ENCODE results near the gene ADM5. TPM values are rescaled to one million over a fixed set of nuclear protein-coding genes. Genes with fewer than 3 reads are reported as not detected.
A peak's percentile ranks its signal among the peaks of the same experiment; 100 is the strongest.

Gene ADM5
- total RNA-seq, 4 donors from 2014 or later: 0.91 to 2.8 (median 1.8) TPM

DNA sequence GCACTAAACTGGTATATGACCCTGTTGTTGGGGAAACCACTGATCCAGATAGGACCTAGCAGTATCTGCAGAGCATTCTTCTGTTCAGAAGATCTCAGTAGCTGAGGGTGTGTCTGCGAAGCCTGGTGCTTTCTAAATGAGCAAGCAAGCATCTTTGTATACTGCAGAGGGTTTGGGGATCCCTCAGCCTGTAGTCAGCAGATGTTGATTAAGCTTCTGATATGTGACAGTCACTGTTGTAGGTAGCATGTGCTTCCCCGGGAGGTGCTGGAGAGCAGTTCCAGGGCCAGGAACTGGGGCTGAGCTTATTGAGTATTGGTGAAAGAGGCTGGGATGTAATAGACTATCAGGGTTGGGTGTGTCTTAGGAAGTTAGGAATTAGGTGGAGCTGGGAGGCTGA lies 45.9 kb upstream of the ADM5 start:
- Histone ChIP-seq H3K27ac (peak overlapping the region in 2 of 4 donors; percentile 97 to 98), H3K27me3 (no peaks in the 10 kb centered on the region), H3K36me3 (peaks cover 8 to 42% (median 14%) of the 10 kb centered on the region in 3 donors), H3K4me3 (peak overlapping the region in 2 of 4 donors; percentile 82 to 95), H3K4me1 (peaks cover 22 to 62% (median 27%) of the 10 kb centered on the region in 3 donors), H3K9me3 (no peaks in the 10 kb centered on the region)
- intact Hi-C loops (cut with DNase I): no loop called here
- no peak for TF ChIP-seq POLR2A (IDR thresholded peaks at IDR 0.05)
- TF ChIP-seq, protein P1, sequence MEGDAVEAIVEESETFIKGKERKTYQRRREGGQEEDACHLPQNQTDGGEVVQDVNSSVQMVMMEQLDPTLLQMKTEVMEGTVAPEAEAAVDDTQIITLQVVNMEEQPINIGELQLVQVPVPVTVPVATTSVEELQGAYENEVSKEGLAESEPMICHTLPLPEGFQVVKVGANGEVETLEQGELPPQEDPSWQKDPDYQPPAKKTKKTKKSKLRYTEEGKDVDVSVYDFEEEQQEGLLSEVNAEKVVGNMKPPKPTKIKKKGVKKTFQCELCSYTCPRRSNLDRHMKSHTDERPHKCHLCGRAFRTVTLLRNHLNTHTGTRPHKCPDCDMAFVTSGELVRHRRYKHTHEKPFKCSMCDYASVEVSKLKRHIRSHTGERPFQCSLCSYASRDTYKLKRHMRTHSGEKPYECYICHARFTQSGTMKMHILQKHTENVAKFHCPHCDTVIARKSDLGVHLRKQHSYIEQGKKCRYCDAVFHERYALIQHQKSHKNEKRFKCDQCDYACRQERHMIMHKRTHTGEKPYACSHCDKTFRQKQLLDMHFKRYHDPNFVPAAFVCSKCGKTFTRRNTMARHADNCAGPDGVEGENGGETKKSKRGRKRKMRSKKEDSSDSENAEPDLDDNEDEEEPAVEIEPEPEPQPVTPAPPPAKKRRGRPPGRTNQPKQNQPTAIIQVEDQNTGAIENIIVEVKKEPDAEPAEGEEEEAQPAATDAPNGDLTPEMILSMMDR (IDR thresholded peaks at IDR 0.05): no peak
- DNase-seq: no peak
- 62 to 70% methylated on average over 1 to 2 of the region's 2 CpGs for WGBS, 2 donors

DNA sequence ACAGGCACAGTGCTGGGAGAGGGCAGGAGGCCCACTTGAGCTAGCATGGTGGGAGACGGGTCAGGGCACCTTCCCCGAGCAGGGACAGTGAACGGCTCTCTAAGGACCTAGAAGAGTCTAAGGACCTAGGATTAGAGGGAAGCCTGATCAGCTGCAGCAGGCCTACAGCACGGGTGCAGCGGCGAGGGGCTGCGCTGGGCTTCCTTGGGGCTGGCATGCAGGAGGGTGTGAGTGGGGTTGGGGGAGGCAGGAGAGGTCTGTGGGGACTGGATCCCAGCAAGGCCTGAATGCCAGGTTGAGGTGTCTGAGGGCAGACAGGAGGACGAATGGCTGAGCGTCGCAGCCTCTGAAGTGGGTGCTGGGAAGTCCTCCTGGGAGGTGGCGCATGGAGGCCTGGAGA lies 43.8 kb upstream of the ADM5 start:
- H3K27me3 ChIP-seq: no peaks in the 10 kb centered on the region
- peaks cover 17 to 44% (median 19%) of the 10 kb centered on the region in 3 donors for H3K4me1 ChIP-seq
- H3K9me3 ChIP-seq: no peaks in the 10 kb centered on the region
- WGBS, 2 donors: 84 to 87% methylated on average over 6 to 7 of the region's 11 CpGs
- H3K36me3 ChIP-seq: peaks cover 8 to 63% (median 18%) of the 10 kb centered on the region in 3 donors
- no peak for DNase-seq
- H3K4me3 ChIP-seq: no peak overlapping the region
- intact Hi-C loops (cut with DNase I): no loop called here
- H3K27ac ChIP-seq: no peak overlapping the region
- TF ChIP-seq, protein P1 (IDR thresholded peaks at IDR 0.05): no peak
- no peak for TF ChIP-seq POLR2A (IDR thresholded peaks at IDR 0.05)

DNA sequence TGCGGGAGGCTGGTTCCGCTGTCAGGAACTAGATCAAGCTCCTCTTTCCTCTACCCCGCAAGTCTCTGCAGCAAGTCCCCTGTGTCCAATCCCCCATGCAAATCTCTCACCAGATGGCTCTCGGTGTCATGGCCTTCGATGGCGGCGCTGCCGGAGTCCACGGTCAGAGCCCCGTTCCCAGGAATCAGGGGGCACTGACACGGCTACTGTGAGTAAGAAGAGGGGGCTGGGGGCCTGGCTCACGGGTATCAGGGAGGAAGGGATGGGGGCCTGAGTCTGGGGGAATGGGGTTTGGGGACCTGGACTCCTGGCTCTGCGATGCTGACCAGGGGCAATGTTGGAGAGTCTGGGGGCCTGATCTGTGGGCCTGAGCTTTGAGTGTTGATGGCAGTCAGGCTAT lies 43.4 kb upstream of the ADM5 start:
- WGBS, 2 donors: 88 to 100% methylated on average over 2 to 4 of the region's 13 CpGs
- DNase-seq: no peak
- Histone ChIP-seq H3K4me3 (no peak overlapping the region), H3K36me3 (peaks cover 8 to 67% (median 21%) of the 10 kb centered on the region in 3 donors), H3K9me3 (no peaks in the 10 kb centered on the region), H3K27me3 (no peaks in the 10 kb centered on the region), H3K4me1 (peaks cover 15 to 40% (median 17%) of the 10 kb centered on the region in 3 donors), H3K27ac (no peak overlapping the region)
- TF ChIP-seq POLR2A (IDR thresholded peaks at IDR 0.05): no peak
- TF ChIP-seq, protein P1 (IDR thresholded peaks at IDR 0.05): no peak
- intact Hi-C loops (cut with DNase I): no loop called here

DNA sequence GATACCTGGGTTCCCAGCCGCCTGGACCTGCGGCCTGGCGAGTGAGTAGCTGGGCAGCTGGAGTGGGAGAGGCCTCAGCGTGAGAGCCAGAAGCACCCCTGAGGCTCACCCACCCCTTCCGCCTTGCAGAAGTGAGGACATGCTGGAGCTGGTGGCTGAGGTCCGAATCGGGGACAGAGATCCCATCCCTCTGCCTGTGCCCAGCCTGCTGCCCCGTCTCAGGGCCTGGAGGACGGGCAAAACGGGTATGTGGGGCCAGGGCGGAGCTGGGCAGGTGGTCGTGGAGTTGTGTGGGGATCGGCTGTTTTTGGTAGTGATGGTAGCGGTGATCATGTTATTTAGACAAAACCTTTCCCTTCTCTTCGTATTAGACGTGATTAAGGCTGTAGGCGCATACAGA lies 42.8 kb upstream of the ADM5 start:
- WGBS, 2 donors: 93 to 94% methylated on average over 4 to 12 of the region's 17 CpGs
- Histone ChIP-seq H3K36me3 (peaks cover 13 to 73% (median 26%) of the 10 kb centered on the region in 3 donors), H3K4me3 (no peak overlapping the region), H3K4me1 (peaks cover 9 to 34% (median 14%) of the 10 kb centered on the region in 3 donors), H3K9me3 (no peaks in the 10 kb centered on the region), H3K27me3 (no peaks in the 10 kb centered on the region), H3K27ac (no peak overlapping the region)
- TF ChIP-seq, protein P1 (IDR thresholded peaks at IDR 0.05): no peak
- no peak for TF ChIP-seq POLR2A (IDR thresholded peaks at IDR 0.05)
- intact Hi-C loops (cut with DNase I): no loop called here
- no peak for DNase-seq

DNA sequence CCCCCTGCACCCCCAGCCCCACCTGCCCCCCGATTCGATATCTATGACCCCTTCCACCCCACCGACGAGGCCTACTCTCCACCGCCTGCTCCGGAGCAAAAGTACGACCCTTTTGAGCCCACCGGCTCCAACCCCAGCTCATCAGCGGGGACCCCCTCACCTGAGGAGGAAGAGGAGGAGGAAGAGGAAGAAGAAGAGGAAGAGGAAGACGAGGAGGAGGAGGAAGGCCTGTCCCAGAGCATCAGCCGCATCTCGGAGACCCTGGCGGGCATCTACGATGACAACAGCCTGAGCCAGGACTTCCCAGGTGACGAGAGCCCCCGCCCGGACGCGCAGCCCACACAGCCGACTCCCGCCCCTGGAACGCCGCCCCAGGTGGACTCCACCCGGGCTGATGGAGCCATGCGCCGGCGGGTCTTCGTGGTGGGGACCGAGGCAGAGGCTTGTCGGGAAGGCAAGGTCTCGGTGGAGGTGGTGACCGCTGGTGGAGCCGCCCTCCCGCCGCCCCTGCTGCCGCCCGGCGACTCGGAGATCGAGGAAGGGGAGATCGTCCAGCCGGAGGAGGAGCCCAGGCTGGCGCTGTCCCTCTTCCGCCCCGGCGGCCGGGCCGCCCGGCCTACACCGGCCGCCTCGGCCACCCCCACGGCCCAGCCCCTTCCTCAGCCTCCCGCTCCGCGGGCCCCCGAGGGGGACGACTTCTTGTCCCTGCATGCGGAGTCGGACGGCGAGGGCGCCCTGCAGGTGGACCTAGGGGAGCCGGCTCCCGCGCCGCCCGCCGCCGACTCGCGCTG lies 38.2 kb upstream of the ADM5 start:
- Histone ChIP-seq H3K4me3 (no peak overlapping the region), H3K27ac (no peak overlapping the region), H3K9me3 (no peaks in the 10 kb centered on the region), H3K36me3 (peaks cover 49 to 100% (median 66%) of the 10 kb centered on the region in 3 donors), H3K27me3 (no peaks in the 10 kb centered on the region), H3K4me1 (no peaks in the 10 kb centered on the region)
- no peak for DNase-seq
- intact Hi-C loops (cut with DNase I): no loop called here
- TF ChIP-seq, protein P1 (IDR thresholded peaks at IDR 0.05): no peak
- no peak for TF ChIP-seq POLR2A (IDR thresholded peaks at IDR 0.05)
- WGBS, 2 donors: 94 to 96% methylated on average over 6 to 16 of the region's 72 CpGs
